Measurements from ENCODE around the gene CEP131.
A peak's percentile ranks its signal among the peaks of the same experiment; 100 is the strongest.

The CEP131 gene

GRCh38 chr17:81251709-81252301, 29.0 kb upstream of the CEP131 start:
- DNase-seq (ENCODE audit: low spot score), result no peak

GRCh38 chr17:81251094-81251708, 28.4 kb upstream of the CEP131 start:
- DNase-seq (ENCODE audit: low spot score), result no peak

GRCh38 chr17:81250286-81251093, 27.7 kb upstream of the CEP131 start:
- DNase-seq (ENCODE audit: low spot score), result no peak

- DNase-seq (ENCODE audit: low spot score), result no peak
Measured at GRCh38 chr17:81249223-81250040, 26.7 kb upstream of the CEP131 start.

GRCh38 chr17:81248649-81249048, 25.9 kb upstream of the CEP131 start:
- no peak for DNase-seq (ENCODE audit: low spot score)

- no peak for DNase-seq (ENCODE audit: low spot score)
Measured at GRCh38 chr17:81247339-81247990, 24.7 kb upstream of the CEP131 start.

GRCh38 chr17:81246679-81247338, 24.0 kb upstream of the CEP131 start:
- DNase-seq (ENCODE audit: low spot score), result no peak

GRCh38 chr17:81246343-81246670, 23.5 kb upstream of the CEP131 start:
- no peak for DNase-seq (ENCODE audit: low spot score)

- DNase-seq (ENCODE audit: low spot score), result no peak
Measured at GRCh38 chr17:81245665-81246342, 23.0 kb upstream of the CEP131 start.

- DNase-seq (ENCODE audit: low spot score), result no peak
Measured at GRCh38 chr17:81245024-81245664, 22.4 kb upstream of the CEP131 start.

GRCh38 chr17:81244358-81245023, 21.7 kb upstream of the CEP131 start:
- no peak for DNase-seq (ENCODE audit: low spot score)

- DNase-seq (ENCODE audit: low spot score), result no peak
Measured at GRCh38 chr17:81243333-81243664, 20.5 kb upstream of the CEP131 start.

GRCh38 chr17:81242421-81243332, 19.9 kb upstream of the CEP131 start:
- no peak for DNase-seq (ENCODE audit: low spot score)

GRCh38 chr17:81241648-81242420, 19.1 kb upstream of the CEP131 start:
- DNase-seq (ENCODE audit: low spot score), result peak; percentile 90

GRCh38 chr17:81241203-81241602, 18.4 kb upstream of the CEP131 start:
- DNase-seq (ENCODE audit: low spot score), result no peak

GRCh38 chr17:81240761-81241160, 18.0 kb upstream of the CEP131 start:
- no peak for DNase-seq (ENCODE audit: low spot score)

GRCh38 chr17:81239714-81240555, 17.2 kb upstream of the CEP131 start:
- DNase-seq (ENCODE audit: low spot score), result no peak
